Measurements from ENCODE around the gene DENND1B.

DENND1B gene

GRCh38 chr1:197799271-197799670, 24.0 kb upstream of the DENND1B start:
- POLR2A ChIA-PET: no interaction called here
- CTCF ChIA-PET: interaction anchor here (0.6 kb wide), 1 partner anchor 162 kb away, joined by 6 read pairs; no protein-coding TSS in a partner anchor
- TF ChIP-seq GLI4 (tag by site-specific recombination; IDR thresholded peaks at IDR 0.05) (no peak), ZFP69B (tag by site-specific recombination; IDR thresholded peaks at IDR 0.05) (peak; percentile 73), ZNF514 (tag by site-specific recombination; IDR thresholded peaks at IDR 0.05) (no peak), ZNF692 (tag by site-specific recombination; IDR thresholded peaks at IDR 0.05) (peak; percentile 45; the same call in 1 of the 2 replicates), SP7 (tag by site-specific recombination; IDR thresholded peaks at IDR 0.05) (no peak), ZNF623 (tag by site-specific recombination; IDR thresholded peaks at IDR 0.05) (no peak), ZNF248 (tag by site-specific recombination; IDR thresholded peaks at IDR 0.05) (no peak), ZNF629 (tag by site-specific recombination; IDR thresholded peaks at IDR 0.05) (no peak), ZNF513 (tag by site-specific recombination; IDR thresholded peaks at IDR 0.05) (no peak), MYNN (tag by site-specific recombination; IDR thresholded peaks at IDR 0.05; ENCODE audit: borderline replicate concordance) (no peak), ZBTB20 (tag by site-specific recombination; IDR thresholded peaks at IDR 0.05) (no peak), ZBTB11 (tag by site-specific recombination; conservative IDR thresholded peaks at IDR 0.05; ENCODE audit: low read depth) (no peak), ZNF292 (tag by site-specific recombination; IDR thresholded peaks at IDR 0.05; ENCODE audit: borderline replicate concordance, low read depth) (no peak)
- Histone ChIP-seq H3K27ac (ENCODE audit: extremely low read depth, low read depth, low read length) (no peak overlapping the region), H3K36me3 (ENCODE audit: control insufficient read depth in 2 of 2, insufficient read depth in 1 of 2, low read length in 2 of 2) (no peaks in the 10 kb centered on the region), H3K4me1 (ENCODE audit: control insufficient read depth, insufficient read depth, low read length) (no peaks in the 10 kb centered on the region), H3K4me3 (ENCODE audit: low read depth, low read length) (no peak overlapping the region), H3K9me3 (ENCODE audit: control insufficient read depth, insufficient read depth, low read depth, low read length) (no peaks in the 10 kb centered on the region)

GRCh38 chr1:197798492-197798891, 23.2 kb upstream of the DENND1B start:
- Histone ChIP-seq H3K27ac (ENCODE audit: extremely low read depth, low read depth, low read length) (no peak overlapping the region), H3K9me3 (ENCODE audit: control insufficient read depth, insufficient read depth, low read depth, low read length) (no peaks in the 10 kb centered on the region), H3K4me3 (ENCODE audit: low read depth, low read length) (no peak overlapping the region), H3K4me1 (ENCODE audit: control insufficient read depth, insufficient read depth, low read length) (no peaks in the 10 kb centered on the region), H3K36me3 (ENCODE audit: control insufficient read depth in 2 of 2, insufficient read depth in 1 of 2, low read length in 2 of 2) (no peaks in the 10 kb centered on the region)
- ChIA-PET POLR2A (no interaction called here), CTCF (interaction anchor here (0.6 to 1.0 kb wide), 2 partner anchors 28 to 619 kb away, joined by 3 read pairs; no protein-coding TSS in a partner anchor)
- no peak for TF ChIP-seq ZNF132 (tag by site-specific recombination; IDR thresholded peaks at IDR 0.05; ENCODE audit: borderline replicate concordance)
- no peak for TF ChIP-seq ZNF645 (tag by site-specific recombination; IDR thresholded peaks at IDR 0.05)
